Measurements from ENCODE around the gene RAVER2. TPM values are rescaled to one million over a fixed set of nuclear protein-coding genes. Genes with fewer than 3 reads are reported as not detected.

RAVER2 gene
- total and polyA plus RNA-seq, 2 experiments from 2014 or later: 14.1 to 28.6 TPM

DNA sequence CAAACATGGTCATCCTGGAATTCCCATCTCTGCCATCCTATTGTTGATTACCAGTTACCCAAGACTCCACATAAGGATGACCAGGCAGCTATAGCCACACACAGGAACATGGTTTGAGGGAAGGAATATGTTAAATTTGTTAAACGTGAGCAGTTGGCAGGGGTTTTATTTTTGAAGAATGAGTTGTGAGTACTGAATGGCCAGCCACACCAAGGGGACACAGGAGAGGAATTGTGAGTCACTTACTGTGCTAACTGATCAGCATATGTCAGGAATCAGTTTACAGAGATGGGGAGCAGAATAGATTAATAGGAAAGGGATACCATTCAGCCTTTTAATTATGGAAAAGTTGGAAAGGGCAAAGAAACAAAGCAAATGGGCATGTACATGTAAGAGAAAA, 39.3 kb upstream of the RAVER2 start:
- Histone ChIP-seq H3K79me2 (no peaks in the 10 kb centered on the region), H3K27ac (no peak overlapping the region), H3K4me1 (ENCODE audit: insufficient read depth) (no peaks in the 10 kb centered on the region), H3K9me2 (replicated peaks; ENCODE audit: insufficient read depth) (no peaks in the 10 kb centered on the region), H2AFZ (no peak overlapping the region), H3K27me3 (no peaks in the 10 kb centered on the region), H3K36me3 (replicated peaks; ENCODE audit: insufficient read depth, low read depth) (no peaks in the 10 kb centered on the region), H3K9me3 (ENCODE audit: low read depth) (no peaks in the 10 kb centered on the region), H3K4me2 (no peak overlapping the region), H3K4me3 (no peak overlapping the region), H4K20me1 (ENCODE audit: insufficient read depth, poor library complexity, severe bottlenecking) (no peaks in the 10 kb centered on the region)
- no peak for DNase-seq (ENCODE audit: low spot score)
- WGBS (ENCODE audit: low lambda C conversion rate, missing lambda C conversion rate): 72% methylated on average over 1 of the region's 1 CpG
- TF ChIP-seq EZH2 (IDR thresholded peaks at IDR 0.05; ENCODE audit: borderline replicate concordance) (no peak), EZH2phosphoT487 (IDR thresholded peaks at IDR 0.05; ENCODE audit: low read depth, severe bottlenecking, unreplicated experiment) (no peak)
- TF ChIP-seq, protein P1, sequence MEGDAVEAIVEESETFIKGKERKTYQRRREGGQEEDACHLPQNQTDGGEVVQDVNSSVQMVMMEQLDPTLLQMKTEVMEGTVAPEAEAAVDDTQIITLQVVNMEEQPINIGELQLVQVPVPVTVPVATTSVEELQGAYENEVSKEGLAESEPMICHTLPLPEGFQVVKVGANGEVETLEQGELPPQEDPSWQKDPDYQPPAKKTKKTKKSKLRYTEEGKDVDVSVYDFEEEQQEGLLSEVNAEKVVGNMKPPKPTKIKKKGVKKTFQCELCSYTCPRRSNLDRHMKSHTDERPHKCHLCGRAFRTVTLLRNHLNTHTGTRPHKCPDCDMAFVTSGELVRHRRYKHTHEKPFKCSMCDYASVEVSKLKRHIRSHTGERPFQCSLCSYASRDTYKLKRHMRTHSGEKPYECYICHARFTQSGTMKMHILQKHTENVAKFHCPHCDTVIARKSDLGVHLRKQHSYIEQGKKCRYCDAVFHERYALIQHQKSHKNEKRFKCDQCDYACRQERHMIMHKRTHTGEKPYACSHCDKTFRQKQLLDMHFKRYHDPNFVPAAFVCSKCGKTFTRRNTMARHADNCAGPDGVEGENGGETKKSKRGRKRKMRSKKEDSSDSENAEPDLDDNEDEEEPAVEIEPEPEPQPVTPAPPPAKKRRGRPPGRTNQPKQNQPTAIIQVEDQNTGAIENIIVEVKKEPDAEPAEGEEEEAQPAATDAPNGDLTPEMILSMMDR (IDR thresholded peaks at IDR 0.05; ENCODE audit: poor library complexity): no peak

DNA sequence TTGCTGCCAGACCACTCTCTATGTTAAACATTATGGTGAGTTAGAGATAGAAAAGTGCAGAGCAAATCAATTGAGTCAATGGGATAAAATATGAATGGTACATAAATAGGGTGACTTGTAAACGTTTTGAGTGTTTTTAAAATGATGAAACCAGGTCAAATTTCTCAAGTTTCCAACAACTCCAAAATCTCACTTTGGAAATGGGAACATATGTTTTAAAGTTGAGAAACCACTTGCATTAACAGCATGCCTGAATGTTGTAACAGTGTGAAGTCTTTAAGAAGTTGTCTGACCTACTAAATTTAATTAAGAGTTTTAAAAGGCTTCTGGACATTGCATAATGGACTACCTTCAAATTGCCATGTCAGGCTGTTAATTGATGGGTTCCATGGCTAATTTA, 33.6 kb upstream of the RAVER2 start:
- no peak for DNase-seq (ENCODE audit: low spot score)
- 53% methylated on average over 1 of the region's 1 CpG for WGBS (ENCODE audit: low lambda C conversion rate, missing lambda C conversion rate)

DNA sequence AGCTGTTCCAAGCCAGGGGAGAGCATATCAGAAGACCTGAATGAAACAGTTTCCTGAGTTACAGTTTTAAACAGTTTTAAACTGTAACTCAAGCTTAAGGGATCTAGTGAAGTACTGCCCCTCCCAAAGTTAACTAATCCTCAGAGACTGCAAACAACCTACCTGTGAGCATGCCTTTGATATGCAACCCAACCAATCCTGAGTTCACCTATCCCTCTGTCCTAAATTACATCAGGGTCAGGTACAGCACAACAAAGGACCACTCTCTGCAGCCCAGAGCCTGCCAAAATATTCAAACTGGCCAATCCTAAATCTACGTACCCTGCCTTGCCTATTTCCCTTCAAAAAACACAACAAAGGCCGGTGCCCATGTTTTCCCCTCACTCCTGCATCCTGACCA, 32.8 kb upstream of the RAVER2 start:
- Histone ChIP-seq H3K36me3 (replicated peaks; ENCODE audit: insufficient read depth, low read depth) (no peaks in the 10 kb centered on the region), H3K9me3 (ENCODE audit: low read depth) (no peaks in the 10 kb centered on the region), H3K27ac (no peak overlapping the region), H3K79me2 (no peaks in the 10 kb centered on the region), H3K4me1 (ENCODE audit: insufficient read depth) (no peaks in the 10 kb centered on the region), H4K20me1 (ENCODE audit: insufficient read depth, poor library complexity, severe bottlenecking) (no peaks in the 10 kb centered on the region), H3K4me3 (no peak overlapping the region), H3K4me2 (no peak overlapping the region), H2AFZ (no peak overlapping the region), H3K27me3 (no peaks in the 10 kb centered on the region), H3K9me2 (replicated peaks; ENCODE audit: insufficient read depth) (no peaks in the 10 kb centered on the region)
- TF ChIP-seq EZH2phosphoT487 (IDR thresholded peaks at IDR 0.05; ENCODE audit: low read depth, severe bottlenecking, unreplicated experiment) (no peak), EZH2 (IDR thresholded peaks at IDR 0.05; ENCODE audit: borderline replicate concordance) (no peak)
- TF ChIP-seq, protein P1 (IDR thresholded peaks at IDR 0.05; ENCODE audit: poor library complexity): no peak
- WGBS (ENCODE audit: low lambda C conversion rate, missing lambda C conversion rate): 94% methylated on average over 2 of the region's 2 CpGs
- DNase-seq (ENCODE audit: low spot score): no peak

More for the DNA sequence above, 33.6 kb upstream of the RAVER2 start:
- Histone ChIP-seq H3K9me2 (replicated peaks; ENCODE audit: insufficient read depth) (no peaks in the 10 kb centered on the region), H3K4me2 (no peak overlapping the region), H3K4me3 (no peak overlapping the region), H3K36me3 (replicated peaks; ENCODE audit: insufficient read depth, low read depth) (no peaks in the 10 kb centered on the region), H3K27me3 (no peaks in the 10 kb centered on the region), H3K9me3 (ENCODE audit: low read depth) (no peaks in the 10 kb centered on the region), H3K27ac (no peak overlapping the region), H4K20me1 (ENCODE audit: insufficient read depth, poor library complexity, severe bottlenecking) (no peaks in the 10 kb centered on the region), H3K79me2 (no peaks in the 10 kb centered on the region), H3K4me1 (ENCODE audit: insufficient read depth) (no peaks in the 10 kb centered on the region), H2AFZ (no peak overlapping the region)
- TF ChIP-seq EZH2 (IDR thresholded peaks at IDR 0.05; ENCODE audit: borderline replicate concordance): no peak

DNA sequence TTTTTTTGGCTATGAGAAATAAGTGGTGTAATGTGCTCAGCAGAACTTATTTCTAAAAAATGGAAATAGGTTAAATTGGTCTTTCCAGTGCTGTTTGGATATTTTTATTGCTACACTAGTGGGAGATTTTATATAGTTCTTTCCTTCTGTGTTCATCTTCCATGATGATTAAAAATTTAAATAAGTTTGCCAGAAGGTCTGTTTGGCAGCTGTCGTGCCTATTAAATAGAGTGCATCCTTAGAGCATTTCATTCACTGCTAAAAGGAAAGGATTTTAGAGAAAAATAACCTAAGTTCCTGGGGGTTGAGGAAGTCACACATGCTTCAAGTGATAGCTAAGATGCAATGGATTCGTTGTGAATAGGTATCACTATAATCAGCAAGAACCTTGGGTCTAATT, 29.7 kb upstream of the RAVER2 start:
- no peaks in the 10 kb centered on the region for H3K27me3 ChIP-seq

More for the DNA sequence above, 29.7 kb upstream of the RAVER2 start:
- Histone ChIP-seq H2AFZ (no peak overlapping the region), H3K4me2 (no peak overlapping the region), H3K9me2 (replicated peaks; ENCODE audit: insufficient read depth) (no peaks in the 10 kb centered on the region), H3K36me3 (replicated peaks; ENCODE audit: insufficient read depth, low read depth) (no peaks in the 10 kb centered on the region), H3K4me3 (no peak overlapping the region), H4K20me1 (ENCODE audit: insufficient read depth, poor library complexity, severe bottlenecking) (no peaks in the 10 kb centered on the region), H3K9me3 (ENCODE audit: low read depth) (no peaks in the 10 kb centered on the region), H3K79me2 (no peaks in the 10 kb centered on the region), H3K4me1 (ENCODE audit: insufficient read depth) (no peaks in the 10 kb centered on the region), H3K27ac (no peak overlapping the region)
- WGBS (ENCODE audit: low lambda C conversion rate, missing lambda C conversion rate): 81% methylated on average over 2 of the region's 2 CpGs
- TF ChIP-seq, protein P1 (IDR thresholded peaks at IDR 0.05; ENCODE audit: poor library complexity): no peak
- no peak for TF ChIP-seq EZH2 (IDR thresholded peaks at IDR 0.05; ENCODE audit: borderline replicate concordance)
- TF ChIP-seq EZH2phosphoT487 (IDR thresholded peaks at IDR 0.05; ENCODE audit: low read depth, severe bottlenecking, unreplicated experiment): no peak
- DNase-seq (ENCODE audit: low spot score): no peak
